ENCODE results near the gene RAB11FIP5. TPM values are rescaled to one million over a fixed set of nuclear protein-coding genes. Genes with fewer than 3 reads are reported as not detected.
"Not testable (repeated sequence)": the region's sequence is repeated elsewhere in the genome, so short reads cannot be mapped to it uniquely, and the experiment has no call there.

Gene RAB11FIP5
- total RNA-seq, 1 experiment from 2014 or later = 18.1 TPM

DNA sequence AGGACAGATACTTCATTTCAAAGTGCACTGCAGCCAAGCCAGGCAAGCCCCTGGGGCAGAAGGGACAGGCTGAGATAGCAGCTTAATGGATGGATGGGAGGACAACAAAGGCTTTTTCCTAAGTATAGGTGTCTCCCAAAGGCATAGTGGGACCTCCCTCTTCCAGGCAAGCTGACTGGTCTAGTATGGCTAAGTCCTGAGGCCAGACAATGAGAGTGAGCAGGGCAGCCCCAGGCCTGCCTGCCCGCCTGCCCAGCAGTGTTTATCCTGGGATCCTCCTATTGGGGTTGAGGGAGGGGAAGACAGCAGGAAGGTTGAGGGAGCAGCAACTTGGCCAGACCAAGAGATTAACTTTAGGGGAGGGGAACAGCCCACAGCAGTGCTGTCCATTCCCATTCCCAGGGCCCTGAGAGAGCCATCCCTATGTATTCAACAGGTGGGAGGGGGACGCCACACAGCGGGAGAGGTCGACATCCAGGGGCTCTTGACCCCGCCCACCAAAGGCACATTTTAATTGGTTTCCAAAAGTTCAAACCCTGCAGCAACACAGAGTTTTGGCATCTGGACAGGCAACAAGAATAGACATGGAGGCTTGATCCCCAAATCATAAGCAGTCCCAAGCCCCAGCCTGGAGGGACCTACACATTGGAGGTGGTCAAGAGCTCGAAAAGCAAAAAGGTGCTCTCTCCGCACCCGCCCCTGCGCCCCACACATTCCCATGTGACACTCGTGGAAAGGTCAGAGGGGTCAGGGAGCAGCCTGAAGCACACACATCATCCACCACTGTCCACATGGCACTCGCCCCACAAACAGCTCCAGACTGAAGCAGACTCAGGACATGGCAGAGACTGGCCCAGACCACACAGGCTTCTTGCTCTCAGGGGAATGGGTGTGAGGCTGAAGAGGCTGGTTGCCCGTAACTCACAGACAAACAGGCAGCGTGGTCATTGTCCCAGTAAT is 38.4 kb downstream of the RAB11FIP5 start:
- in situ Hi-C loops (cut with HindIII; ENCODE audit: low sequenced_read_pairs) = no loop called here
- no peak for DNase-seq (ENCODE audit: low spot score)

DNA sequence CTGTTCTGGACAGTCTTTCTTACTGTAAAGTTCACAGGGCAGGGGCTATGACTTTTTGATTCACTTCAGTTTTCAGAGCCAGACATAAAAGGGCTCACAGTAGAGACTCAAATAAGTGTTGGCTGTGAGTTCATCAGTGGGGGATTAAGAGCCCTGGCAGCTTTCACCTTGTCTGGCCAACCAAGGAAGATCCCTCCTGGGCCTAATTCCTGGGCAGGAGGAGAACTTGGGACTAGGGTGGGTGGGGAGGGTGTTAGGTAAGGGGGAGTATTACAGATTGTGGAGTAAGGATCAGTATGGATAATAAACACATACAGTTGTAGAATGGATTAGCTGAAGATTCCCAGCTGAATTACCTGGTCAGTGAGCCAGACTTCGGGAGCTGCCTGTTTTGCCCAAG is 40.3 kb downstream of the RAB11FIP5 start:
- DNase-seq (ENCODE audit: low spot score) = no peak
- in situ Hi-C loops (cut with HindIII; ENCODE audit: low sequenced_read_pairs) = no loop called here

DNA sequence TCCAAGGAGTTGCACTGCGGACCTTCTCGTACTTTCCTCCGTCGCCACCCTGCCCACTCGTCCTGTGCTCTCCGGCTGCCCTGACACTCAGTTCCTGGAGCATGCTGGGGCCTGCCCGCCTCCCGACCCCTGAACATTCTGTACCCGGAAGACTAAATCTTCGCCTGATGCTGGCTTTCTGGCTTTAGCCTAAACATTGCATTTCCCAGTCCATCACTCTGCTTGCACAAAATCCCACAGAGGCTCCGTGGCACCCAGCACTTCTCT is 40.7 kb downstream of the RAB11FIP5 start:
- in situ Hi-C loops (cut with HindIII; ENCODE audit: low sequenced_read_pairs) = no loop called here

DNA sequence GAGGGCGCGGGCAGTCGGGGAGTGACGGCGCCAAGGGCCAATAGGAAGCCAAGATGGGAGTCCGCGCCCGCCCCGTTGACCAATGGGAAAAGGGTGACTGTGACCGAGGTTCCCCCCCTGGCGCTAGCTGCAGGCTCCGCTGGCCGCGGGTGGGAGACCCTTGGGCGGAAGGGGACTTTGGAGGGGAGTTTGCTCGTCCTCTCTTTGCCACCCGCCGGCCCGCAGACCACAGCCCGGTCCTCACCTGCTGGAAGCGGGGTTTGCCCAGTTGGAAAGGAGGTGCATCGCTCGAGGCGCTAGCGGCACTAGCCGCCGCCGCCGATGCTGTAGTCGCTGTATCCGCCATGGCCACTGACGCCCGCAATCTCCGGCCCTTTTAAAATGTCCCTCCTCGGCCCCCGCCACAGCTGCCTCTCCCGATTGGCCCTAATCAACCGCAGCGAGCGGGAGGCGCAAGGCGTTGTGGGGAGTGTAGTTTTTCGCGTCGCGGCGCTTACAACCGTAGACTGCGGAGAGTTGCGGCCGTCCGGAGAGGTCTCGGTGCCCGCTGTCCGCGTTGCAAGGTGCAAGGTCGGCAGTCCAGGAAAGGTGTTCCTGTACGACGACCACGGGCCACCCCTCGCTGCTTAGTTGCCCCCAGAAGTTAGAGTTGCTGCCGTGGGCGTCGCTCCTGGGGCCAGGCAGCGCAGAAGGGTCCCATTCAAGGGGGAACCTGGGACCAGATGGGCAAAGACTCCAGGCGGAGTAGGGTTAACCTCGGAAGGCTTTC is 41.2 kb downstream of the RAB11FIP5 start, which contains the start of gene SFXN5:
Gene SFXN5, minus strand, starts transcription at position 353 of the 769 bp plus-strand sequence. Its CDS starts 7 bp downstream, at position 346.
- peak; percentile 96 for DNase-seq (ENCODE audit: low spot score)
- in situ Hi-C loops (cut with HindIII; ENCODE audit: low sequenced_read_pairs) = no loop called here

More for the DNA sequence above, 40.7 kb downstream of the RAB11FIP5 start:
- no peak for DNase-seq (ENCODE audit: low spot score)

DNA sequence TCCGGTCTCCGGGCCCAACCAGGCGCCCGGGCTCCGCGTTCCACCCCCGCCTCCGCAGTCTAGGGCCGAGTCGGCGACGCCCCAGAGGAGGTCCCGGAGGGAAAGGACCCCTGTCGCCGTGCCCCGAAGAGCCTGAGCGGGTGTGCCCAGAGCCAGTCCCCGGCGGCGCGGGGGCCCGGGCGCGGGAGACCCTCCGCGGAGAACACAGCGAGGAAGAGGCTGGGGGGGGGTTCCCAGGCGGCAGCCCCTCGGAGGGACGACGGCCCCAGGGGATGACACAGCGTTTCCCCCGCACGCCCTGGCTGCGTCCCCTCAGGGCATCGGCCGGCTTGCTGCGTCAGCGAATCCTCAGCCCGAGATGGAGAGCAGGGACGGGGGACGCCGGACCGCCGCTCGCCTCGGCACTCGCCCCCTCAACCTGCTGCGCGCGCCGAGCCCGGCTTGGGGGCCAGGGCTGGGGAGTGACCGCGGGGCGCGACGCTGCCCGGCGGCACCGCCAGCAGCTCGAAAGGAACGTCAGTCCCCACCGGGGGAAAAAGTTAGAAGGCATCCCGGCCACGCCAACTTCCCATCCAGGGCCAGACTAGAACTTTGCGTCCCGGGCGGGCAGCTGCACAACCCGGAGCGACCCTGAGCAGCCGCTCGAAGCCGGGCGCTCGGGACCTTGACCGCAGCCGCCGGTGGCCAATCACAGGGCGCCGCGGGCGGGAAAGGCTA is 41.9 kb downstream of the RAB11FIP5 start:
- no peak for DNase-seq (ENCODE audit: low spot score)
- in situ Hi-C loops (cut with HindIII; ENCODE audit: low sequenced_read_pairs) = no loop called here

DNA sequence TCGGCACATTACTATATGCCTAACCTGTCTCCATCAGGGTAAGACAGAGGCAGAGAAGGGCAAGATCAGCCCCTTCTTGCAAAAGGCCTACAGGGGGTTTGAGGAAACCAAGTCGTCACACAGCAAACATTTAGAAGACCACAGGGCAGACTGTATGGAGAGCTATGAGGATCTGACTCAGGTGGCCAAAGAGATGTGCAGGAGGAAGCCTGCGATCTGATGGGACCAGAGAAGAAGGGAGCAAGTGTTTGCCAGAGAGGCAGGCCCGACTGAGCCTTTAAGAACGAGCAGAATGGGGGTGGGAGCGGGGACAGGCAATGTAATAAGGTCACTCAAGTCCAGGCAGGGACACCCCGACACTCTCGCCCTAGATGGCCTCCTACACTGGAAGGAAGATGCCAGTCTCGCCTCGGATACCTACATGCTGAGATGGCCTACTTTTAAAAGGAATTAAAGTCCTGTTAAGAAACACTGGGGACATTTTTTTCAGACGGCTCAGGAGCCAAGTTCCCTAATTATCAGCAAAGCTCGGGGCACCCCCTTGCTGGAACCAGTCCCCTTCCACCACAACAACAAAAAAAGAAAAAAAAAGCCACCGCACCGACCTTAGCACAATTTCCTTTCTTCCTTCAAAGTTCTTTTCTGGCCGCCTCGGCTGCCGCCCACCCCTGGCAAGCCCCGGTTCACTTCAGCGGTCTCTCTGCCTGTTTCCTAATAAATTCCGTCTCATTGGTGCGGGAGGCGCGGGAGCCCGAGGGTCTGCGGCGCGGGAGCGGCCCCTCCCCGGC is 42.7 kb downstream of the RAB11FIP5 start:
- DNase-seq (ENCODE audit: low spot score) = peak; percentile 49

DNA sequence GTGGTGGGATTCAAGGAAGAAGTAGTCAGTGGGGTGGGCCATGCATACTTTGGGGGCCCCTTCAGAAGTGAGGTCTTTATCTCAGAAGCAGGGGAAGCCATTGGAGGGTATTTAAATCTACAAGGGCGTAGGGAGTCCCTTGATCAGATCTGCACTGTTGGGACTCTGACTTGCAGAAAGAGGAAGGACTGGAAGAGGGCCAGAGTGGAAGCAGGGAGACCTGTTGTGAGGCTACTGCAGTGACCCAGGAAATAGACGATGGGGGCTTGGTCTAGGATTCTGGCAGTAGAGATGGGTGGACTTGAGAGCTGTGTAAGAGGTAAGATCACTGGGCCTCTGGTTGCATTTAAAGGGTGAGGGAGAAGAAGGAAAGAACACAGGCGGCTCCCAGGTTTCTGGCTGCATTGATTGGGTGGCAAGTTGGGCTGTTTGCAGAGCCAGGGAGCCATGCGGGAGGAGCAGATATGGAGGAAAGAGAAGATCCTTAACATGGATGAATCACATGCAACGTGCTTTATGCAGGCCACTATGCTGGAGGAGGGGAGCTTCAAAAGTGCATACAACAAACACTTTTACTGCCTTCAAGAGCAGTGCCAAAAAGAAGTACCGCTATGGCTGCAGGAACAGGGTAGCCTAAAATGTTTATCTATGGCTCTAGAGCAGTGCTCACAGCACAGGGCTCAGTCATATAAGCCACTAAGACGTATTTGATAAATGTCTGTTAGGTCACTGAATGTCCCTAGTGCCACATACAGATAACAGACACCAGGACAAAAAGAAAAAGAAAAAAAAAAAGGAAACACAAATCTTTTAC is 43.5 kb downstream of the RAB11FIP5 start:
- DNase-seq (ENCODE audit: low spot score) = peak; percentile 31
- in situ Hi-C loops (cut with HindIII; ENCODE audit: low sequenced_read_pairs) = no loop called here

More for the DNA sequence above, 42.7 kb downstream of the RAB11FIP5 start:
- in situ Hi-C loops (cut with HindIII; ENCODE audit: low sequenced_read_pairs) = no loop called here

DNA sequence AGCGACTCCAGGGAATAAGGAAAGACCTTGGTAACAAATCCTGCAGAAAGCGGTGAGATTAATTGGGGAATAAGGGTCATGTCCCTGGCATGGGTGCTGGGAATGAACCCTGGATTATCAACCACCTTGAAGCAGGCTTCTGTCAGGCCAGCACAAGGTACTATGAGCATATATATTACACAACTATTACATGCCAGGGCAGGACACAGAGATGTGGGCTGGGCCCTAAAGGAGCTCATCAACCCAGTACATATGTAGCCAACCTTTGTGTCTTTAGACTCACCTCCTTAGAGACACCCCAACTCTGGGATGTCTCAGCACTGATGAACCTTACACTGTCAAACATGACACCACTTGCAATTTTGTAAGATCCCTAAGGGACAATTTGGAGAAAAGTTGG is 44.6 kb downstream of the RAB11FIP5 start:
- in situ Hi-C loops (cut with HindIII; ENCODE audit: low sequenced_read_pairs) = no loop called here
- no peak for DNase-seq (ENCODE audit: low spot score)

DNA sequence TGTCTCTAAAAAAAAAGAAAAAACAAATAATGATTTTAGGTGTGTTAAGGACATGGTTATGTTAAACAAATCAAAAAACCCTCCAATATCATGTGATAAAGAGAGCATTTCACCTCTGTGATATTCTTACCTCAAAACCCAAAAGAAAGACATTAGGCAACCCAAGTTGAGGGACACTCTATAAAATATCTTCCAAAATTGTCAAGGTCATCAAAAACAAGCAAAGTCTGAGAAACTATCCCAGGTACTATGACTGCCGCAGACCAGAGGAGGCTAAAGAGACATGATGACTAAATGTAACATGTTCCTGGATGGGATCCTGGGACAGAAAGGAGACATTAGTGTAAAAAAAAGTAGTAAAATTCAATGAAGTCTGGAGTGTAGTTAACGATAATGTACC is 45.7 kb downstream of the RAB11FIP5 start:
- in situ Hi-C loops (cut with HindIII; ENCODE audit: low sequenced_read_pairs) = no loop called here
- DNase-seq (ENCODE audit: low spot score) = no peak

DNA sequence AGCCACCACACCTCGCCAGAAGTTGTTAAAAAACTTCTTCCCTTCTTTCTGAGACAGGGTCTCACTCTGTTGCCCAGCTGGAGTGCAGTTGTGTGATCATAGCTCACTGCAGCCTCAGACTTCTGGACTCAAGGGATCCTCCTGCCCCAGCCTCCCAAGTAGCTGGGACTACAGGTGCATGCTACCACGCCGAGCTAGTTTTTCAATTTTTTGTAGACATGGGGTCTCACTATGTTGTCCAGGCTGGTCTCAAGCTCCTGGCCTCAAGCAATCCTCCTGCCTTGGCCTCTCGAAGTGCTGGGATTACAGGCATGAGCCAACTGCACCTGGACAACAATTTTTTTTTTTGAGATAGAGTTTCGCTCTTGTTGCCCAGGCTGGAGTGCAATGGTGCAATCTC is 47.7 kb downstream of the RAB11FIP5 start:
- in situ Hi-C loops (cut with HindIII; ENCODE audit: low sequenced_read_pairs); DNase-seq (ENCODE audit: low spot score): not testable (repeated sequence)

DNA sequence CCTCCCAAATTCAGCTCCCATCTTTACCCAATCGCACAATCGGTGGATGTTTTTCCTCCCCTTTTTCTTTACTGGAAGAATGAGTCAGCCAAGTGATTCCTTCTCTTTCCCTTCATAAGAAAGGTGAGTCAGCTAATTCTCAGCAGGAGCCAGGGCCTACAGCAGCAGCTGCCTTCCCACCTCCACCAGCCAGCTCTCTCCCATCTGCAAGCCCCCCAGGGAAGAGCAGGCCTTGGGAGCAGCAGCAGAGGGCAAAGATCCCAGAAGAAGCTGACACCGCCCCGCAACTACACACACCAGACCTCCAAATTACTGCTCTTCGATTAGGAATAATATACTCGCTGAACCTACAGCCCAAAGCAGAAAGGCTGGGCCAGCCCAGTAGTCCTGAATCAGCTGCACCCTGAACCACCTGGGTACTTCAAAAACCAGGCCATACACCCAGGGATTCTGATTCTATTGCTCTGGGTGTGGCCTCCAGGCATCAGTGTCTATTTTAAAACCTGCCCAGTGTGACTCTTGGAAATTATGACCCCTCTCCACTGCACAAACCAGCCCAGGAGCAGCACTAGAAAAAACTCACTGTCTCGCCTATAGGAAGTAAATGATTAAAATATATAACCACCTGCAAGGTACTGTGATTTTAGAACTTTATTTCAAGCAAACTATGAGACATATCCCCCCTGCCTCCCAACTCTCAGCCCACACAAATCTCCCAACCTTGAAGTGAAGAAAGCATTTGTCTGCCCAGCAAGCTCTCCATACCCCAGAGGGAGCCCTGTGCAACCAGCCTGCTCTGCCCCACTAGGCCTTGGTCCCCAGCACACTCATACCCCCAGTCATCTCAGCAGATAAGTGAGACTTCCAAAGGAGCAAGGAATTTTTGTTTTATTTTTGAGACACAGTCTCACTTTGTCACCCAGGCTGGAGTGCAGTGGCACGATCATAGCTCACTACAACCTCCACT is 48.6 kb downstream of the RAB11FIP5 start:
- in situ Hi-C loops (cut with HindIII; ENCODE audit: low sequenced_read_pairs) = no loop called here
- DNase-seq (ENCODE audit: low spot score) = no peak

DNA sequence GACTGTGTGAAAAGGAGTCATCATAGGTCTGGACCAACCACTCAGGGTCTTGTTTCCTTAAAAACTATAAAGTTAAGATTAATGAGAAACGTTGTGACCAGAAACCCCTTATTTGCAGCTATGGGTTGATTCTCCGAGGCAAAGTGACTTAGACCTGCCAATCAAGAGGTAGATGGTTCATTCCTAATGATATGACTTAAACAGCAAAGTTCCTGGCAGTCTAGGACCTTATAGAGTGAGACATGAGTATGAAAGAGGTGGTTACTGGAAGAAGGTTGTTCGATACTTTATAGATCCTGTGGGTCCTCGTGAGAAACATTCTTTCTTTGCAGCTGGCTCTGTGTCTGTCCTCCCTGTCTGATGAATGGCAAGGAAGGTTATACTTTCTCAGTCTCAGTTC is 49.3 kb downstream of the RAB11FIP5 start:
- in situ Hi-C loops (cut with HindIII; ENCODE audit: low sequenced_read_pairs) = no loop called here
- DNase-seq (ENCODE audit: low spot score) = no peak

DNA sequence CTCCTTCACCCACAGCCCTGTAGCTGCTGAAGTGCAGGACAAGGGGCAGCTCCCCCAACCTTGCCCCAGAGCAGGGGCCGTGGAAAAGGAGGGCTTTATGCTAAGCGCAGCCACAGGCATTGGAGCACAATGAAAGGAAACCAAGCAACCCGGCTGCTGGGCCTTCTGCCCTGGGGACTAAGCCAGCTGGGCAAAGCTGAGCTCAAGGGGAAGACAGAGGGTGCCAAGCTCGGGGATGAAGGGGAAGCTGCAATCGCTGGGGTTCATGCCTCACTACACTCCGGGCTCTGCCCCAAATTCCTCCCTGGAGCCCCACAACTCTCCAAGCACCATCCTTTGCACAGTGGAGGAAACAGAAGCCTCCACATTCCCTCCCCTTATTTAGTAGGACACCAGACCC is 53.6 kb downstream of the RAB11FIP5 start:
- DNase-seq (ENCODE audit: low spot score) = peak; percentile 41
- in situ Hi-C loops (cut with HindIII; ENCODE audit: low sequenced_read_pairs) = no loop called here

DNA sequence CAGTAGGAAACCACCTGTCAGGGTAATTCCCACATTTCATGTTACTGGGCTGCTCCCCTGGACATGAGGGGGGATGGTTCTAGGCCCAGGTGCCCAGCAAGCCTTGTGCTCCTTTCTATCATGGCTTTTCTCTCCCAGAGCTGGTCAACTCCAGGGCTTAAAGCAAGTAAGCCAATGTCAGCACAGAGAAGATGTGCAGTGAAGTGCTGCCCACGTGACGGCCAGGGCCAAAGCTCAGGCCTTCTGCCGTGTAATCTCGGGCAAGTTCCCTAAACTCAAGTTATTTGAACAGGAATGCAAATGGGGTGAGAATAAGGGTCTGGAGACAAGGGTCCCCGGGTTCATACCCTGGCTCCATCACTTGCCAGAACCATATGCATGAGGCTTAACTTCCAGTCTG is 57.8 kb downstream of the RAB11FIP5 start:
- in situ Hi-C loops (cut with HindIII; ENCODE audit: low sequenced_read_pairs) = no loop called here
- DNase-seq (ENCODE audit: low spot score) = no peak

DNA sequence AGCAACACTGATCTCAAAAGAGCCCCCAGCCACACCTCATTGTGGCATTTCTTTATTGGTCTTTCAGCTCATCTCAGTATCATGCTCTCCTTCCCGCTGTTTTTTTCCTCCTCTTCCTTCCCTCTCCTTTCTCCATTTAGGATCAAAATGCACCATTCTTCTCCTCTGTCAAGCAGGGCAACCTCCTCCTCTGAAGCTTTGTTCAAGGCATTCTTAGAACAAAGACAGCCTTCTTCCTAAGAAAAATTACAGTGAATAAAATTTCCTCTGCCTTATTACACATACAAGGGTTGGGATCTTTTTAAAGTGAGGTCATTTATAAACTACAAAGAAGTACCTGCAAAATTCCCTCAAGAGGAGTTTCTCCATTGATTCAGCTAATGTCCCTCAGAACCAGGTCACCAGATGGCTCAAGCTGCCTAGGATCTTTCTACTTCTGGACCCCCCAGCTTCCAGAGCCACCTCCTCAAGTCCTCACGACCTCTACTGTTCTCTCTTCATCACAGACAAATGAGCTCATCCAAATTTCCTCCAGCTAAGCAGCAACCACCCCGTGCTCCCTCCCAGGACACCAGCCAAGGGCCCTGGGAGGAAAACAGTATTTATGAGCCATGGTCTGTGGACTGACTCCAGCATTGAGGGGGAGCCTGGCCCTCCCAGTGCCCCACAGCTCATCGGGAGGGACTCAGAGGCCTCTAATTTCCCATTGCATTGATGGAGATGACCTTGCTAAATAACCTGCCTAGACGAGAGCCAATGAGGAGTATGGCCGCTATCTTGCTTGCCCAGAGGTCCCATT is 59.2 kb downstream of the RAB11FIP5 start:
- DNase-seq (ENCODE audit: low spot score) = peak; percentile 41
- in situ Hi-C loops (cut with HindIII; ENCODE audit: low sequenced_read_pairs) = no loop called here

DNA sequence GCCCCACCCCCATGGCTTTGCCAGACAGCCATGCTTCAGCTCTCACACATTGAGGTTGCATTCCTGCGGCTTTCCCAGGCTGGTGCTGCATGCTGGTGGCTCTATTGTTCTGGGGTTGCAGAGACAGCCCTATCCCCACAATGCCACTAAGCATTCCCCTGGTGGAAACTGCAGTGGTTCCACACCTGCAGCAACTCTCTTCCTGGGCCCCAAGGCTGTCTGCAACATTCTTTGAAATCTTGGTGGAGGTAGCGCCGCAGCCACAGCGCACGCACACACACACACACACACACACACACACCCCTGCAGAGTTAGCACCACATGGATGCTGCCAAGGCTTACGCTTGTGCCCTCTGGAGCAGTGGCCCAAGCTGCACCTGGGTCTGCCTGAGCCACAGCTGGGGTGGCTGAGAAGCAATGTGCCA is 62.6 kb downstream of the RAB11FIP5 start:
- in situ Hi-C loops (cut with HindIII; ENCODE audit: low sequenced_read_pairs) = no loop called here
- DNase-seq (ENCODE audit: low spot score) = no peak

Data from G401 (cell line).